Parathyroid adenoma (tissue), 2 donors: ENCODE results near the gene PRR27.

Experiments used
- H2AFZ ChIP-seq: fragments of 300-600 bp; sonication (generic); one replicate; pipeline ENCODE4 v1.7.0; 2017; ENCODE audit warnings: antibody characterized with exemption, mild to moderate bottlenecking
- H3K27ac ChIP-seq: fragments of 300-600 bp; sonication (generic); one replicate; pipeline ENCODE4 v1.7.0; 2017
- H3K27me3 ChIP-seq: fragments of 300-600 bp; sonication (generic); one replicate; pipeline ENCODE4 v1.7.0; 2017; ENCODE audit warnings: low read length; ENCODE audit not compliant: control insufficient read depth, insufficient read depth
- H3K36me3 ChIP-seq: fragments of 300-600 bp; sonication (generic); one replicate; pipeline ENCODE4 v1.7.0; 2017; ENCODE audit warnings: low read length; ENCODE audit not compliant: control insufficient read depth, insufficient read depth
- H3K4me1 ChIP-seq: fragments of 300-600 bp; sonication (generic); one replicate; pipeline ENCODE4 v1.7.0; 2017; ENCODE audit warnings: control low read depth
- H3K4me2 ChIP-seq: fragments of 300-600 bp; sonication (generic); one replicate; pipeline ENCODE4 v1.7.0; 2017; ENCODE audit warnings: low read length
- H3K4me3 ChIP-seq: fragments of 300-600 bp; sonication (generic); one replicate; pipeline ENCODE4 v1.7.0; 2017; ENCODE audit warnings: low read depth, low read length
- H3K79me2 ChIP-seq: fragments of 300-600 bp; sonication (generic); one replicate; pipeline ENCODE4 v1.7.0; 2017; ENCODE audit warnings: control low read depth
- H3K9ac ChIP-seq: fragments of 300-600 bp; sonication (generic); one replicate; pipeline ENCODE4 v1.7.0; 2017; ENCODE audit warnings: mild to moderate bottlenecking
- H3K9me3 ChIP-seq: fragments of 300-600 bp; sonication (generic); one replicate; pipeline ENCODE4 v1.7.0; 2017; ENCODE audit warnings: low read length; ENCODE audit not compliant: control insufficient read depth
- CTCF ChIP-seq: fragments of 300-600 bp; sonication (generic); IDR thresholded peaks from one replicate; pipeline ENCODE4 v1.7.0; 2017; ENCODE audit warnings: antibody characterized with exemption, mild to moderate bottlenecking
- donor health status: primary hyperparathyroidism.

The PRR27 gene

GRCh38 chr4:70133473-70133872, 20.6 kb upstream of the PRR27 start:
- Histone ChIP-seq H3K4me1 (no peaks in the 10 kb centered on the region), H3K27me3 (no peaks in the 10 kb centered on the region), H3K4me2 (no peak overlapping the region), H2AFZ (no peak overlapping the region), H3K9me3 (no peaks in the 10 kb centered on the region), H3K79me2 (no peaks in the 10 kb centered on the region), H3K27ac (no peak overlapping the region), H3K9ac (no peak overlapping the region), H3K36me3 (no peaks in the 10 kb centered on the region), H3K4me3 (no peak overlapping the region)
- TF ChIP-seq CTCF, result no peak

GRCh38 chr4:70138751-70139150, 15.3 kb upstream of the PRR27 start:
- no peaks in the 10 kb centered on the region for H3K4me1 ChIP-seq
- H3K36me3 ChIP-seq, result no peaks in the 10 kb centered on the region
- no peaks in the 10 kb centered on the region for H3K27me3 ChIP-seq
- no peak overlapping the region for H3K9ac ChIP-seq
- H3K4me2 ChIP-seq, result no peak overlapping the region
- H3K4me3 ChIP-seq, result no peak overlapping the region
- no peak for TF ChIP-seq CTCF
- H2AFZ ChIP-seq, result no peak overlapping the region
- H3K27ac ChIP-seq, result no peak overlapping the region
- no peaks in the 10 kb centered on the region for H3K9me3 ChIP-seq
- no peaks in the 10 kb centered on the region for H3K79me2 ChIP-seq

GRCh38 chr4:70151271-70151670, 2.8 kb upstream of the PRR27 start:
- no peaks in the 10 kb centered on the region for H3K9me3 ChIP-seq
- no peak overlapping the region for H3K27ac ChIP-seq
- H3K79me2 ChIP-seq, result no peaks in the 10 kb centered on the region
- no peaks in the 10 kb centered on the region for H3K36me3 ChIP-seq
- H3K4me1 ChIP-seq, result no peaks in the 10 kb centered on the region
- no peaks in the 10 kb centered on the region for H3K27me3 ChIP-seq
- no peak for TF ChIP-seq CTCF
- H3K9ac ChIP-seq, result no peak overlapping the region
- H3K4me3 ChIP-seq, result no peak overlapping the region
- H2AFZ ChIP-seq, result no peak overlapping the region
- no peak overlapping the region for H3K4me2 ChIP-seq

- H2AFZ ChIP-seq, result no peak overlapping the region
- no peak overlapping the region for H3K27ac ChIP-seq
- no peak overlapping the region for H3K9ac ChIP-seq
- H3K27me3 ChIP-seq, result no peaks in the 10 kb centered on the region
- H3K4me2 ChIP-seq, result no peak overlapping the region
- H3K36me3 ChIP-seq, result no peaks in the 10 kb centered on the region
- H3K4me1 ChIP-seq, result no peaks in the 10 kb centered on the region
- TF ChIP-seq CTCF, result no peak
- H3K4me3 ChIP-seq, result no peak overlapping the region
- H3K79me2 ChIP-seq, result no peaks in the 10 kb centered on the region
- H3K9me3 ChIP-seq, result no peaks in the 10 kb centered on the region
Observed at GRCh38 chr4:70152088-70152487, 1.9 kb upstream of the PRR27 start.

GRCh38 chr4:70158576-70158975, 4.5 kb downstream of the PRR27 start:
- no peaks in the 10 kb centered on the region for H3K36me3 ChIP-seq
- no peak for TF ChIP-seq CTCF
- H3K9me3 ChIP-seq, result no peaks in the 10 kb centered on the region
- no peak overlapping the region for H2AFZ ChIP-seq
- no peak overlapping the region for H3K9ac ChIP-seq
- H3K4me3 ChIP-seq, result no peak overlapping the region
- H3K27ac ChIP-seq, result no peak overlapping the region
- no peaks in the 10 kb centered on the region for H3K79me2 ChIP-seq
- H3K4me1 ChIP-seq, result no peaks in the 10 kb centered on the region
- H3K4me2 ChIP-seq, result no peak overlapping the region
- no peaks in the 10 kb centered on the region for H3K27me3 ChIP-seq
